Astrocyte of the spinal cord (primary cell): ENCODE results near the gene TLK2.
"Not testable (repeated sequence)": the region's sequence is repeated elsewhere in the genome, so short reads cannot be mapped to it uniquely, and the experiment has no call there.

ENCODE experiments used
- DNase-seq: peaks from one replicate; pipeline ENCODE4 v3.0.0; 2011; ENCODE audit warnings: low read depth, low spot score
- H3K4me3 ChIP-seq: 2 replicates; pipeline ENCODE4 v1.5.1; 2011; ENCODE audit warnings: low read depth, mild to moderate bottlenecking, low read length, moderate library complexity
- in situ Hi-C: cut with HindIII; loops from 2 replicates; pipeline ENCODE4 v1.10.0; 2017; ENCODE audit warnings: low sequenced_read_pairs
- TF ChIP-seq, protein P1 (sequence below): IDR thresholded peaks from 2 replicates; pipeline ENCODE4 v1.5.1; 2012; ENCODE audit warnings: low read depth, mild to moderate bottlenecking, low read length, inconsistent platforms

TLK2 gene

DNA sequence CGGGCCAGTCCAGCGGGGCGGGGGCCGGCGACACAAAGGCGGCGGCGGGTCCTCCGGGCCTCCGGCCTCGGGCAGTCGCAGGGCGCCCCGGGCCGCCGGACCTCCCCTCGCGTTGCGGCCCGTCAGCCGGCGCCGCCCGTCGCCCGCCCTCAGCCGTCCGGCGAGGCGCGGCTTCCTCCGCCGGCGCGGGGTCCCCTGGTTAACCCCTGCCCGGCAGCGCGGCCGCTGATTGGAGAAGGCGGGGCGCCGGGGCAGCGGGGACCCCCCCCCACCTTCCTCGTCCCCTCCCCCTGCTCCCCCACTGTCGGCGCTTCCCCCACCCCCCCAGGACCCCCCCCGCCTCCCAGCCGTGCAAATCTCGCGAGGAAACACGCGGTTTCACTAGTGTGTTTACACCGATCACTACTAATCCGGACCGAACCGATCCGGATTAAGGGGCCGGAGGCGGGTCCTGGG lies at the start of gene TLK2:
Gene TLK2, plus strand, starts transcription at position 402 of the 456 bp plus-strand sequence. CDS start 2,301 bp downstream, outside the sequence.
- in situ Hi-C loops, result no loop called here

DNA sequence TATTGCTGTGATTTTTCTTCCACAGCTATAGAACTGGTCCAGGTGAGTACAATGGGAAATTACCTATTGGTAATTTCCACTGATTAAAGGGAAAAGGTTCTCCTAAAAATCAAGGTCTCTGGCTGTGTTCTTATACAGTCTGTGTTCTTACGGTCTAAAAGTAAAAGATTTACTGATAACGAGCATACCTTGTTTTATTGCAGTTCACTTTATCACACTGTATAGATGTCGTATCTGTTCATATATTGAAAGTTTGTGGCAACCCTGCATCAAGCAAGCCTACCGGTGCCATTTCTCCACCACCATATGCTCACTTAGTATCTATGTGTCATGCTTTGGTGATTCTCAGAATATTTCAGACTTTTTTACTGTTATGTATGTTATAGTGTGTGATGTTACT lies 43.4 kb upstream of the TLK2 start:
- H3K4me3 ChIP-seq, DNase-seq, in situ Hi-C loops: not testable (repeated sequence)

More for the DNA sequence above, at the start of gene TLK2:
- peak within 1 kb of the TSS; percentile 72 for H3K4me3 ChIP-seq
- TF ChIP-seq, protein P1, sequence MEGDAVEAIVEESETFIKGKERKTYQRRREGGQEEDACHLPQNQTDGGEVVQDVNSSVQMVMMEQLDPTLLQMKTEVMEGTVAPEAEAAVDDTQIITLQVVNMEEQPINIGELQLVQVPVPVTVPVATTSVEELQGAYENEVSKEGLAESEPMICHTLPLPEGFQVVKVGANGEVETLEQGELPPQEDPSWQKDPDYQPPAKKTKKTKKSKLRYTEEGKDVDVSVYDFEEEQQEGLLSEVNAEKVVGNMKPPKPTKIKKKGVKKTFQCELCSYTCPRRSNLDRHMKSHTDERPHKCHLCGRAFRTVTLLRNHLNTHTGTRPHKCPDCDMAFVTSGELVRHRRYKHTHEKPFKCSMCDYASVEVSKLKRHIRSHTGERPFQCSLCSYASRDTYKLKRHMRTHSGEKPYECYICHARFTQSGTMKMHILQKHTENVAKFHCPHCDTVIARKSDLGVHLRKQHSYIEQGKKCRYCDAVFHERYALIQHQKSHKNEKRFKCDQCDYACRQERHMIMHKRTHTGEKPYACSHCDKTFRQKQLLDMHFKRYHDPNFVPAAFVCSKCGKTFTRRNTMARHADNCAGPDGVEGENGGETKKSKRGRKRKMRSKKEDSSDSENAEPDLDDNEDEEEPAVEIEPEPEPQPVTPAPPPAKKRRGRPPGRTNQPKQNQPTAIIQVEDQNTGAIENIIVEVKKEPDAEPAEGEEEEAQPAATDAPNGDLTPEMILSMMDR, result no peak
- DNase-seq, result peak; percentile 80

DNA sequence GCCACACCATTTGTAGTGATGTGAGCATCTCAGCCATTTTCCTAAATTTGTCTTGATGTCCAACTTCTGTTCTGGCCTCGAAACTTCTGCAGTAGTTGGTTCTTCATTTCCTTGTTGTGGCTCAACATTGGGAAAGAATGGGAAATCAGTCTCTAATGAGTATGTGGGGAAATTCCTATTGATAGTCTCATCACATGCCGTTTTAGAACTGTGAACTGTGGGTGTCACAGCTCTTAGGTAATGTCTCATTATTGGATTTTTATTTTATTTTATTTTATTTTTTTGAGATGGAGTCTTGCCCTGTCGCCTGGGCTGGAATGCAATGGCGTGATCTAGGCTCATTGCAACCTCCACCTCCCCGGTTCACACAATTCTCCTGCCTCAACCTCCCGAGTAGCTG lies 37.4 kb upstream of the TLK2 start:
- DNase-seq, result not testable (repeated sequence)

DNA sequence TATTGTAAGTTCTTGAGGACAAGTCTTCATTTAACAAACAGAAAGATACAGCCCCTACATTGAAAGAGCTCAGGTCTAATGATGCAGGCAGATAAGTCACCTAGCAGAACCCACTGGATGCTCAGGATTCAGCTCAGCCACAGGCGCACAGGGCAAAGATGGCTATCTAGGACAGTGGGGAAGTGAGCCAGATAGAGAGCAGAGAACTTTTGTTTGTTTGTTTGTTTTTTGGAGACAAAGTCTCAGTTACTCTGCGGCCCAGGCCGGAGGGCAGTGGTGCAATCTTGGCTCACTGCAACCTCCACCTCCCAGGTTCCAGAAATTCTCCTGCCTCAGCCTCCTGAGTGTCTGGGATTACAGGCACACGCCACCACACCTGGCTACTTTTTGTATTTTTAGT lies 34.6 kb upstream of the TLK2 start:
- DNase-seq, result no peak
- H3K4me3 ChIP-seq, result no peak overlapping the region
- TF ChIP-seq, protein P1, result no peak
- in situ Hi-C loops, result no loop called here

More for the DNA sequence above, 37.4 kb upstream of the TLK2 start:
- in situ Hi-C loops, H3K4me3 ChIP-seq: not testable (repeated sequence)

DNA sequence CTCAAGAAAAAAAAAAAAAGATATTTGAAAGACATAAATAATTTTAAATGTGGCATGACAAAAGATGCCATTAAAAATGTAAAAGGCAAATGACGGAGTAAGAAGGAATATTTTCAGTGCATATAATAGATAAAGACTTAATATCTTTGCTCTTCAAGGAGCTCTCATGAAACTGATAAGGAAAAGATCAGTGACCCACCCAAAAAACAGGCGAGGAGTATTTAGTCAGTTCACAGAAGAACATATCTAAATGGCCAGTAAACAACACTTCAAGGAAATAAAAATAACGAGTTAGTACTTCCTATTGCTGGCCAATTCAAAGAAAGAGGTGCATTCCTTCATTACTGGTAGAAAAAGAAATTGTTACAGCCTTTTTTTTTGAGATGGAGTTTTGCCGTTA lies 32.8 kb upstream of the TLK2 start:
- in situ Hi-C loops, H3K4me3 ChIP-seq, DNase-seq: not testable (repeated sequence)

DNA sequence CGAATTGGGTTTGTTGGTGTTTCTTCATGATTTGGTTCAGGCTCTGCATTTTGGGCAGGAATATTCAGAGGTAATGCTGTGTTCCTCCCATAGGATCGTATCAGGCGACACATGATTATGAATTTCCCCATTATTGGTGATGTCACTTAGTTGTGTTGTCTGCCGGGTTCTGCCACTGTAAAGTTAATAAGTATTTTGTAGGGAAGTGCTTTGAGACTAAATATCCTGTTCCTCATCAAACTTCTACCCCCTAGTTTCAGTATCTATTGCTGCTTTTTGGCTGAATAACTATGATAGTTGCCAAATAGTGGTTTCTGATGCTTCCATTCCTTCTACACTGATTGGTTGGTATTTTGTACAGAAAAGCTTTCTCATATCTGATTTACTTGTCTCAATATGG lies 26.4 kb upstream of the TLK2 start:
- DNase-seq, in situ Hi-C loops, H3K4me3 ChIP-seq: not testable (repeated sequence)

DNA sequence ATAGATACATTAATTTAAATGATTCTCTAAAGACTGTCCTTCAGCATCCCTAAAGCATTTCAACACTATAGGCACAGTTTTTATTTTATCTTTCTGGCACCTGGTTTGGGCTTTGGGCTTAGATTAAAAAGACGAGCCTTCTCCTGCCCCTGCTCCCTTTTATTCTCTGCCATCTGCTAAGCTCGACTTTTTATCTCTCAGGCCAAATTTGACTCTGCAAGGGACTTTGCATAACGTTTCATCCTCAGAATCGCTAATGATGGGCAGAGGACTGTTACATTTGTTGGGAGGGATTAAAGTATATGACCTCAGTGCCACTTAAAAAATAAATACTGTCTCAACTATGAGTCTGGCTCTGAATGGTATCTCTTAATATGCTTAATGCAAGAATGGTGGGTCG lies 25.6 kb upstream of the TLK2 start:
- in situ Hi-C loops, DNase-seq, H3K4me3 ChIP-seq: not testable (repeated sequence)

DNA sequence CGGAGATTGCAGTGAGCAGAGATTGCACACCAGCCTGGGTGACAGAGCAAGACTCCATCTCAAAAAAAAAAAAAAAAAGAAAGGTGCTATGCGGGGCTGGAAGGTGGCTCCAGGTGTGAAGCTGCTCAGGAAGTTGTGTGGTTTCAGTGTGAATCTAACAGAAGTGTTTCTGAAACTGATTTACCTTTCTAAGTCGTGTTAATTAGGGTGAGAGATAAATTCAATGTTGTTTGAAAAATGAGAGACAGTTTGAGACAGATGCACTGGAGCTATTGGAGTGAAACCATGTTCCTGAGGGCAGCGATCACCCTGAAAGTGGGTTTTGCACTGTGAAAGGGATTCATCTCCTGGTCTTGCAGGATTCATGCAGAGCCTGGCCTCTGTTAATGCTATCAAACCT lies 25.0 kb upstream of the TLK2 start:
- H3K4me3 ChIP-seq, DNase-seq, in situ Hi-C loops: not testable (repeated sequence)

DNA sequence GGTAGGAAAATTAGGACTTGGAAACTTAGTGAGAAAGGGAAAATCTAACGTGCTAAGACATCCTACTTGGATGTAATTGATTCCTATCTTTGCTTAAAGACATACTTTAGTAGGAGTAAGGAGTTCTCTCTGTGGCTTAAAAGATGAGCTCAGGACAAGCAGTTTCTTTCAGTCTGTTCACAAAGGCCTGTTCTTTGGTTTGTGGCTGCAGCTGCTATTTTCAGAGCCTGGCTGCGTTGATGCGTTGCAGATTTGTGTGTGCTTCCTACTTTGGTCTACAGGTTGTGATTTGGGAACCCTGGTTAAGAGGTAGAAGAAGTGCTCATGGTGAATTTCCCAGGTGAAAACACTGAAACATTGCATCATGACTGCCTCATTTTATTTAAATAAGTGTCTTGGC lies 24.5 kb upstream of the TLK2 start:
- DNase-seq, in situ Hi-C loops, H3K4me3 ChIP-seq: not testable (repeated sequence)

DNA sequence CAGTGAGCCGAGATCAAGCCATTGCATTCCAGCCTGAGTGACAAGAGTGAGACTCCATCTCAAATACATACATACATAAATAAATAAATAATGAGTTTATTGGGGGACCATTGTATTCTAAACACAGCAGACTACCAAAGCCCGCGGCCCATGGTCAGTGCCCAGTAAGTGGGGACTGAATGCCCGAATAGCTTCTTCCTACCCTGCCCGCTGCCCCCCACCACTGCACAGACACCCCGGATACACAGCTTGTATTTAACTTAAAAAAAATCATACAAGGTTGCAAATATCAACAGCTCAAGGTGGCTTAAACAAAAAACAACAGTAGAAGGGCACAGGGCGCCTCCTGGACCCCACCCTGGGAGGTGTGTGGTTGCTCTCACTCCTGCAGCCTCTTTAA lies 22.6 kb upstream of the TLK2 start:
- in situ Hi-C loops, result no loop called here
- no peak for DNase-seq
- TF ChIP-seq, protein P1, result no peak

DNA sequence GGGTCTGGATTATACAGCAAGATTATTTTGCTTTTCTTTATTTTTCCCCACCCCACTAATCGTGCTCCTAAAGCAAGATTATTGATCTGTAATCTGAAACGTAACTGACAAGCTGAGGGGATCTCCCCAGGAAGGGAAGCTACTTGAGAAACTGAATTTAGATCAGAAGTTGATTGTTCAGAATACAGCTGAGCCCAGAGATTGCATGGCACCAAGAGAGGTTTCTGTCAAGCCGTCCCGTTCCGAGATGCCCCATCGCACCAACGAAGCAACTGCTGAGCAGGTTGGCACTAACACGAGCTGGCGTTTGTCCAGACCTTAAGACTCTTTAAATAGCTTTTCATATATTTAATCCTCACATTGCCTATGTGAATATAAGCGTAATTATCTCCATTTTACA lies 20.1 kb upstream of the TLK2 start:
- in situ Hi-C loops, H3K4me3 ChIP-seq, DNase-seq: not testable (repeated sequence)

More for the DNA sequence above, 22.6 kb upstream of the TLK2 start:
- no peak overlapping the region for H3K4me3 ChIP-seq

DNA sequence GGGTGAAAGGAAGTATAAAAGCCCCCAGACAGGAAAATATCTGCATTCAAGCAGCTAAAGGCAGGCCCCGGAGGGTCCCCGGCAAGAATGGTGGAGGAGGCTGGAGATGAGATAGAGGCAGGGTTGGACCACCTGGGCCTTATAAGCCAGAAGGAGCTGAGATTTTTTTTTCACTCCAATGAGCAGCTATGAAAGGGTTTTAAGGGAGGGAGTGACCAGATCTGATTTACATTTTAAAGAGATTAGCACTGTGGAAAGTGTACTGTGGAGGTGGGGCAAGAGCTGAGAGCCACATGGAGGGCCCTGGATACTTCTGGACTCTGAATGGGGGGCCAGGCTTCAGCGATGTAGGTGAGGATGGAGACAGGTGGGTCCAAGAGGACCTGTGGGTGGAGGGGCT lies 14.2 kb upstream of the TLK2 start:
- H3K4me3 ChIP-seq, DNase-seq, in situ Hi-C loops: not testable (repeated sequence)

DNA sequence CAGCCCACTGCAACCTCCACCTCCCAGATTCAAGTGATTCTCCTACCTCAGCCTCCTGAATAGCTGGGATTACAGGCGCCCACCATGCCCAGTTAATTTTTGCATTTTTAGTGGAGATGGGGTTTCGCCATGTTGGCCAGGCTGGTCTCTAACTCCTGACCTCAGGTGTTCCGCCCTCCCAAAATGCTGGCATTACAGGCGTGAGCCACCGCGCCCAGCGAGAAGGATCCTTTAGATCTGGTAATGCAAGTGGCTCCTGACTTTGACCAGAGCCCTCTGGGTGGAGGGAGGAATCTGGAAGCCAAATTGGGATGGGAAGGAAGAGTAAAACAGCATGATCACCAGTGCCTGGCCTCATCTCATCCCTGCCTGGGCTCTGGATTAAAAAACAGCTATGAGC lies 13.4 kb upstream of the TLK2 start:
- DNase-seq, in situ Hi-C loops, H3K4me3 ChIP-seq: not testable (repeated sequence)

DNA sequence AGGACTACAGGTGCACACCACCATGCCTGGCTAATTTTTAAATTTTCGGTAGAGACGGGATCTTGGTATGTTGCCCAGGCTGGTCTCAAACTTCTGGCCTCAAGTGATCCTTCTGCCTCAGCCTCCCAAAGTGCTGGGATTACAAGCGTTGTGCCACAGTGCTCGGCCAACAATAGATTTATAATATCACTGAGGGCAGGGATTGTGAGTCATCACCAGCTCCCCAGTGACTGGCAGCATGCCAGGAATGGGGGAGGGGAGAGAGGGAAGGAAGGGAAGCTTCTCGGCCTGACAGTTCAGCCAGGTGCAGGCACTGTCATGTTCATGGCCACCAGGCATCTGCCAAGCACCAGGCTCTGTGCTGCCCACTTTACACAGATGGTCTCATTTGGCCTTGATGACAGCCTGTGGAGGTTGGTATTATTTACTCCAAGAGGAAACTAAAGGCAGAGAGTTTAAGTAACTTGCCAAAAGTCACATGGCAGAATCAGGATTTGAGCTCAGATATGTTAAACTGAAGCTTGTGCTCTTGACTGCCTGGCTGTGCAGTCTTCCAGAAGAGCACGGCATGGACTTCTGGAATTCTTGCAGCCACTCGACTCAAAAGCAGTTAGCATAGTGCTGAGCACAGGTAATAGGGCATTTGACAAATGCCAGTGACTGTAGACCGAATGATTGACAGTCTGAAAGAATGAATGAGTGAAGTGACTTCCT lies 7.8 kb upstream of the TLK2 start:
- H3K4me3 ChIP-seq, in situ Hi-C loops: not testable (repeated sequence)
- DNase-seq, result peak; percentile 65
